Activated naive CD4-positive, alpha-beta T cell treated with anti-CD3 and anti-CD28 coated beads for 36 hours (primary cell): ENCODE data around the gene FGF23. TPM values are rescaled to one million over a fixed set of nuclear protein-coding genes. Genes with fewer than 3 reads are reported as not detected.
A peak's percentile ranks its signal among the peaks of the same experiment; 100 is the strongest.

Experiments used
- CTCF ChIA-PET: fragments of 350-600 bp; sonication (Branson Sonifier 250); formaldehyde crosslinking; loops from one replicate; lab custom pipeline; 2021; ENCODE audit warnings: antibody characterized with exemption; lab: Charles Lee
- DNase-seq: peaks from one replicate; pipeline ENCODE4 v3.0.0-alpha.2; 2020
- H3K27ac Mint-ChIP-seq: one replicate; pipeline ENCODE4 v1.8.0; 2021; ENCODE audit warnings: mild to moderate bottlenecking, mixed read lengths
- H3K27me3 Mint-ChIP-seq: one replicate; pipeline ENCODE4 v1.8.0; 2021; ENCODE audit warnings: low read depth, mixed read lengths
- H3K36me3 Mint-ChIP-seq: one replicate; pipeline ENCODE4 v1.8.0; 2021; ENCODE audit warnings: low read depth, mixed read lengths
- H3K4me1 Mint-ChIP-seq: one replicate; pipeline ENCODE4 v1.8.0; 2021; ENCODE audit warnings: low read depth, mixed read lengths
- H3K4me3 Mint-ChIP-seq: one replicate; pipeline ENCODE4 v1.8.0; 2021; ENCODE audit warnings: mild to moderate bottlenecking, moderate library complexity, mixed read lengths
- H3K9me3 Mint-ChIP-seq: one replicate; pipeline ENCODE4 v1.8.0; 2021; ENCODE audit warnings: mixed read lengths
- intact Hi-C: fragments of 100-400 bp; cut with micrococcal nuclease; formaldehyde crosslinking; loops from one replicate; pipeline ENCODE4 v1.15.1; 2023
- total RNA-seq, 2 experiments: library from RNA; stranded (reverse); gene quantifications; one replicate each; pipeline ENCODE4 v1.2.3, GENCODE V29; 2021

The FGF23 gene
- total RNA-seq, 2 experiments from 2014 or later = not detected

GRCh38 chr12:4331221-4331620 lies 48.3 kb downstream of the FGF23 start:
- H3K27ac Mint-ChIP-seq = no peak overlapping the region
- no peaks in the 10 kb centered on the region for H3K27me3 Mint-ChIP-seq
- intact Hi-C loops = no loop called here
- H3K4me1 Mint-ChIP-seq = peaks cover 3% of the 10 kb centered on the region
- no peaks in the 10 kb centered on the region for H3K9me3 Mint-ChIP-seq
- DNase-seq = no peak
- no peak overlapping the region for H3K4me3 Mint-ChIP-seq
- CTCF ChIA-PET = no interaction called here
- peaks cover 11% of the 10 kb centered on the region for H3K36me3 Mint-ChIP-seq

GRCh38 chr12:4330203-4330602 lies 49.3 kb downstream of the FGF23 start:
- Mint-ChIP-seq H3K4me3 (no peak overlapping the region), H3K36me3 (peaks cover 11% of the 10 kb centered on the region), H3K9me3 (no peaks in the 10 kb centered on the region), H3K27ac (no peak overlapping the region), H3K4me1 (peaks cover 8% of the 10 kb centered on the region), H3K27me3 (no peaks in the 10 kb centered on the region)
- CTCF ChIA-PET = no interaction called here
- DNase-seq = no peak
- intact Hi-C loops = no loop called here

GRCh38 chr12:4327293-4327692 lies 52.2 kb downstream of the FGF23 start:
- no peak overlapping the region for H3K4me3 Mint-ChIP-seq
- DNase-seq = no peak
- H3K27me3 Mint-ChIP-seq = no peaks in the 10 kb centered on the region
- peaks cover 25% of the 10 kb centered on the region for H3K4me1 Mint-ChIP-seq
- H3K9me3 Mint-ChIP-seq = no peaks in the 10 kb centered on the region
- CTCF ChIA-PET = interaction anchor here (0.9 kb wide), 1 partner anchor 34 kb away, joined by 4 read pairs; no protein-coding TSS in a partner anchor
- intact Hi-C loops = no loop called here
- H3K27ac Mint-ChIP-seq = no peak overlapping the region
- H3K36me3 Mint-ChIP-seq = peaks cover 9% of the 10 kb centered on the region

- Mint-ChIP-seq H3K27me3 (no peaks in the 10 kb centered on the region), H3K4me1 (peaks cover 31% of the 10 kb centered on the region), H3K4me3 (no peak overlapping the region), H3K9me3 (no peaks in the 10 kb centered on the region), H3K27ac (no peak overlapping the region), H3K36me3 (peaks cover 7% of the 10 kb centered on the region)
- intact Hi-C loops = no loop called here
- CTCF ChIA-PET = no interaction called here
- DNase-seq = no peak
These were observed 53.5 kb downstream of the FGF23 start for GRCh38 chr12:4325966-4326365.

- DNase-seq = no peak
- Mint-ChIP-seq H3K4me1 (peaks cover 35% of the 10 kb centered on the region), H3K9me3 (no peaks in the 10 kb centered on the region), H3K36me3 (peaks cover 3% of the 10 kb centered on the region), H3K27ac (no peak overlapping the region), H3K4me3 (no peak overlapping the region), H3K27me3 (no peaks in the 10 kb centered on the region)
- intact Hi-C loops = no loop called here
- CTCF ChIA-PET = no interaction called here
These were observed 55.1 kb downstream of the FGF23 start for GRCh38 chr12:4324366-4324765.

GRCh38 chr12:4323396-4323795 lies 56.1 kb downstream of the FGF23 start:
- CTCF ChIA-PET = interaction anchor here (1.1 kb wide), 1 partner anchor 216 kb away, joined by 3 read pairs; no protein-coding TSS in a partner anchor
- peaks cover 35% of the 10 kb centered on the region for H3K4me1 Mint-ChIP-seq
- H3K27me3 Mint-ChIP-seq = no peaks in the 10 kb centered on the region
- peaks cover 3% of the 10 kb centered on the region for H3K36me3 Mint-ChIP-seq
- H3K9me3 Mint-ChIP-seq = no peaks in the 10 kb centered on the region
- intact Hi-C loops = no loop called here
- H3K27ac Mint-ChIP-seq = no peak overlapping the region
- H3K4me3 Mint-ChIP-seq = no peak overlapping the region
- no peak for DNase-seq

GRCh38 chr12:4322726-4323125 lies 56.8 kb downstream of the FGF23 start:
- no peaks in the 10 kb centered on the region for H3K9me3 Mint-ChIP-seq
- peak overlapping the region; percentile 83 for H3K4me3 Mint-ChIP-seq
- H3K4me1 Mint-ChIP-seq = peaks cover 35% of the 10 kb centered on the region
- no peaks in the 10 kb centered on the region for H3K27me3 Mint-ChIP-seq
- CTCF ChIA-PET = interaction anchor here (1.1 kb wide), 2 partner anchors 46 to 215 kb away, joined by 3 read pairs; no protein-coding TSS in a partner anchor
- H3K36me3 Mint-ChIP-seq = peaks cover 3% of the 10 kb centered on the region
- no peak for DNase-seq
- H3K27ac Mint-ChIP-seq = no peak overlapping the region
- intact Hi-C loops = no loop called here

GRCh38 chr12:4320853-4321701 lies 58.4 kb downstream of the FGF23 start, which contains the start of gene TIGAR:
Gene TIGAR, plus strand, starts transcription at chr12:4321213. Its CDS starts 59 bp downstream, at chr12:4321272.
- no peaks in the 10 kb centered on the region for H3K27me3 Mint-ChIP-seq
- peaks cover 3% of the 10 kb centered on the region for H3K36me3 Mint-ChIP-seq
- intact Hi-C loops = loop anchor here (1.0 to 2.0 kb wide), 5 partner anchors 45 to 448 kb away; partner anchors contain the start of genes AKAP3, NDUFA9, PARP11 and RAD51AP1
- peak; percentile 91 for DNase-seq
- peak within 1 kb of the TSS; percentile 87 for H3K27ac Mint-ChIP-seq
- CTCF ChIA-PET = no interaction called here
- H3K4me1 Mint-ChIP-seq = peaks cover 34% of the 10 kb centered on the region
- peak within 1 kb of the TSS; percentile 83 for H3K4me3 Mint-ChIP-seq
- H3K9me3 Mint-ChIP-seq = no peaks in the 10 kb centered on the region

GRCh38 chr12:4320497-4320852 lies 59.0 kb downstream of the FGF23 start:
- peak; percentile 24 for DNase-seq
- Mint-ChIP-seq H3K4me3 (peak overlapping the region; percentile 83), H3K9me3 (no peaks in the 10 kb centered on the region), H3K4me1 (peaks cover 31% of the 10 kb centered on the region), H3K27me3 (no peaks in the 10 kb centered on the region), H3K27ac (peak overlapping the region; percentile 72), H3K36me3 (peaks cover 3% of the 10 kb centered on the region)
- intact Hi-C loops = loop anchor here (2.0 kb wide), 2 partner anchors 186 to 328 kb away; partner anchors contain the start of genes AKAP3 and NDUFA9
- CTCF ChIA-PET = interaction anchor here (0.6 kb wide), 1 partner anchor 207 kb away, joined by 4 read pairs; no protein-coding TSS in a partner anchor

Other genes with a start within 250 kb of the FGF23 start
- 100 to 1,000 TPM; 486 to 497 TPM for gene CCND2, start 106.0 kb downstream of the FGF23 start, total RNA-seq
- gene TIGAR, start 58.5 kb downstream of the FGF23 start, total RNA-seq = 10 to 100 TPM; 10.3 to 12.8 TPM
- not detected for gene FGF6, start 66.1 kb upstream of the FGF23 start, total RNA-seq
- 10 to 100 TPM; 69.5 to 76.5 TPM for gene RAD51AP1, start 159.2 kb upstream of the FGF23 start, total RNA-seq
- 10 to 100 TPM; 27.3 to 35.1 TPM for gene DYRK4, start 182.5 kb upstream of the FGF23 start, total RNA-seq